Measurements from ENCODE around the gene ZNF550. TPM values are rescaled to one million over a fixed set of nuclear protein-coding genes. Genes with fewer than 3 reads are reported as not detected.

ZNF550 gene
- total and polyA plus RNA-seq, 10 of the 15 experiments (the other 5 are each of a cell fraction or from before 2014, with no cell fraction given): 2.6 to 14.0 (median 7.4) TPM

GRCh38 chr19:57546513-57546912 lies 13.2 kb downstream of the ZNF550 start:
- Histone ChIP-seq H3K4me3 (no peak overlapping the region), H3K9ac (ENCODE audit: control insufficient read depth, insufficient read depth, low read length) (no peak overlapping the region), H4K20me1 (ENCODE audit: control insufficient read depth, insufficient read depth) (no peaks in the 10 kb centered on the region), H3K4me2 (ENCODE audit: control insufficient read depth, insufficient read depth) (no peak overlapping the region), H3K9me3 (replicated peaks; ENCODE audit: control insufficient read depth, insufficient read depth, low read length) (peaks cover 48% of the 10 kb centered on the region), H3K27ac (ENCODE audit: control insufficient read depth, insufficient read depth) (no peak overlapping the region), H2AFZ (ENCODE audit: control insufficient read depth, low read depth, low read length) (no peak overlapping the region), H3K79me2 (ENCODE audit: control insufficient read depth, insufficient read depth, low read length) (no peaks in the 10 kb centered on the region), H3K27me3 (replicated peaks in 1 of 2; ENCODE audit: control insufficient read depth in 2 of 2, insufficient read depth in 2 of 2, low read length in 1 of 2) (no peaks in the 10 kb centered on the region), H3K4me1 (ENCODE audit: control insufficient read depth, insufficient read depth, low read length) (no peaks in the 10 kb centered on the region), H3K36me3 (ENCODE audit: control insufficient read depth in 2 of 2, insufficient read depth in 2 of 2, low read length in 1 of 2) (peaks cover 9 to 22% of the 10 kb centered on the region in 2 experiments)
- 100% methylated on average over 1 of the region's 1 CpG for WGBS (ENCODE audit: insufficient coverage, insufficient replicate concordance, low lambda C conversion rate, missing lambda C conversion rate)
- POLR2A ChIA-PET: no interaction called here
- SMC1A ChIA-PET (ENCODE audit: uncharacterized antibody, unreplicated experiment): no interaction called here
- CTCF ChIA-PET: no interaction called here
- ATAC-seq (no peak), DNase-seq (ENCODE audit: low read depth, low spot score) (no peak), FAIRE-seq (no peak)
- in situ Hi-C loops (cut with MboI) (no loop called here), intact Hi-C loops (cut with micrococcal nuclease; ENCODE audit: unreplicated experiment) (no loop called here)
- no peak for TF ChIP-seq ZNF384 (IDR thresholded peaks at IDR 0.05; ENCODE audit: borderline replicate concordance, low read depth, low read length)
- no peak for TF ChIP-seq RAD21 (IDR thresholded peaks at IDR 0.05; ENCODE audit: insufficient read depth, low read depth, low read length)
- TF ChIP-seq MEF2A (IDR thresholded peaks at IDR 0.05; ENCODE audit: insufficient read depth, low read depth, low read length): no peak
- TF ChIP-seq ATF7 (IDR thresholded peaks at IDR 0.05; ENCODE audit: low read depth): no peak
- no peak for TF ChIP-seq HCFC1 (IDR thresholded peaks at IDR 0.05; ENCODE audit: low read length)
- TF ChIP-seq NFIC (IDR thresholded peaks at IDR 0.05; ENCODE audit: low read depth, low read length): no peak
- no peak for TF ChIP-seq CREB1 (IDR thresholded peaks at IDR 0.05; ENCODE audit: low read depth)
- TF ChIP-seq RELB (IDR thresholded peaks at IDR 0.05; ENCODE audit: low read depth): no peak
- TF ChIP-seq ZNF274 (IDR thresholded peaks at IDR 0.05; ENCODE audit: insufficient read depth, insufficient read length): no peak
- TF ChIP-seq SP1 (IDR thresholded peaks at IDR 0.05; ENCODE audit: low read depth, low read length): no peak
- no peak for TF ChIP-seq ZBTB40 (IDR thresholded peaks at IDR 0.05; ENCODE audit: borderline replicate concordance)
- TF ChIP-seq SKIL (IDR thresholded peaks at IDR 0.05; ENCODE audit: low read depth, poor library complexity, severe bottlenecking): no peak
- TF ChIP-seq SMC3 (IDR thresholded peaks at IDR 0.05; ENCODE audit: borderline replicate concordance, low read length): no peak
- no peak for TF ChIP-seq MXI1 (IDR thresholded peaks at IDR 0.05; ENCODE audit: low read depth, low read length)
- no peak for TF ChIP-seq MTA2 (IDR thresholded peaks at IDR 0.05; ENCODE audit: low read depth)
- no peak for TF ChIP-seq KDM1A (IDR thresholded peaks at IDR 0.05; ENCODE audit: borderline replicate concordance)
- RAD21 ChIA-PET (ENCODE audit: unreplicated experiment): no interaction called here
- BruUV-seq (replicated peaks): no TSS peak
